ENCODE results near the gene CNOT6. TPM values are rescaled to one million over a fixed set of nuclear protein-coding genes. Genes with fewer than 3 reads are reported as not detected.
"Not testable (repeated sequence)": the region's sequence is repeated elsewhere in the genome, so short reads cannot be mapped to it uniquely, and the experiment has no call there.

The CNOT6 gene
- total RNA-seq, 4 donors from 2014 or later: 3.8 to 43.5 (median 17.0) TPM

DNA sequence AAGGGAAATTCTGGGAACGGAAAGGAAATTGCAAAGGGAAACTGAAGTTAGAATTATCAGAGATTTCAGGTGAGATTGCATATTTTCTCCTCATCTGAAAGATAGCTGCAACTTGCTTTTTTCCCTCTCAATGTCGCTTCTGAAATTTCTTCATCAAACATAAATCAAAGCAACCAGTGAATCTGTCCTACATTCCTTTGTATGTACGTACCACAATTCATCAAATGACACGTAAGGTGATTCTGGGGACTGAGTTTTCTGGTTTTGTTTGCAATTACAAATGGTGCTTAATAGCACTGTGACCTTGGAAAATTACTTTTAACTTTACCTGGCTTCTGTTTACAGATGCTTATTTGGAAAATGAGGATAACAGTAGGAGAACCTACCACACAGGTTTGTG is 21.9 kb upstream of the CNOT6 start:
- H3K4me1 ChIP-seq: no peaks in the 10 kb centered on the region
- H3K27me3 ChIP-seq: no peaks in the 10 kb centered on the region
- no peaks in the 10 kb centered on the region for H3K9me3 ChIP-seq
- H3K36me3 ChIP-seq: no peaks in the 10 kb centered on the region
- intact Hi-C loops (cut with DNase I; ENCODE audit: low total_unique reads): loop anchor here (5.0 kb wide), 1 partner anchor 180 kb away; the partner anchor contains the start of gene MAPK9
- no peak overlapping the region for H3K27ac ChIP-seq
- no peak for DNase-seq
- TF ChIP-seq, protein P1, sequence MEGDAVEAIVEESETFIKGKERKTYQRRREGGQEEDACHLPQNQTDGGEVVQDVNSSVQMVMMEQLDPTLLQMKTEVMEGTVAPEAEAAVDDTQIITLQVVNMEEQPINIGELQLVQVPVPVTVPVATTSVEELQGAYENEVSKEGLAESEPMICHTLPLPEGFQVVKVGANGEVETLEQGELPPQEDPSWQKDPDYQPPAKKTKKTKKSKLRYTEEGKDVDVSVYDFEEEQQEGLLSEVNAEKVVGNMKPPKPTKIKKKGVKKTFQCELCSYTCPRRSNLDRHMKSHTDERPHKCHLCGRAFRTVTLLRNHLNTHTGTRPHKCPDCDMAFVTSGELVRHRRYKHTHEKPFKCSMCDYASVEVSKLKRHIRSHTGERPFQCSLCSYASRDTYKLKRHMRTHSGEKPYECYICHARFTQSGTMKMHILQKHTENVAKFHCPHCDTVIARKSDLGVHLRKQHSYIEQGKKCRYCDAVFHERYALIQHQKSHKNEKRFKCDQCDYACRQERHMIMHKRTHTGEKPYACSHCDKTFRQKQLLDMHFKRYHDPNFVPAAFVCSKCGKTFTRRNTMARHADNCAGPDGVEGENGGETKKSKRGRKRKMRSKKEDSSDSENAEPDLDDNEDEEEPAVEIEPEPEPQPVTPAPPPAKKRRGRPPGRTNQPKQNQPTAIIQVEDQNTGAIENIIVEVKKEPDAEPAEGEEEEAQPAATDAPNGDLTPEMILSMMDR (IDR thresholded peaks at IDR 0.05): no peak
- TF ChIP-seq POLR2A (IDR thresholded peaks at IDR 0.05): no peak
- H3K4me3 ChIP-seq: no peak overlapping the region

DNA sequence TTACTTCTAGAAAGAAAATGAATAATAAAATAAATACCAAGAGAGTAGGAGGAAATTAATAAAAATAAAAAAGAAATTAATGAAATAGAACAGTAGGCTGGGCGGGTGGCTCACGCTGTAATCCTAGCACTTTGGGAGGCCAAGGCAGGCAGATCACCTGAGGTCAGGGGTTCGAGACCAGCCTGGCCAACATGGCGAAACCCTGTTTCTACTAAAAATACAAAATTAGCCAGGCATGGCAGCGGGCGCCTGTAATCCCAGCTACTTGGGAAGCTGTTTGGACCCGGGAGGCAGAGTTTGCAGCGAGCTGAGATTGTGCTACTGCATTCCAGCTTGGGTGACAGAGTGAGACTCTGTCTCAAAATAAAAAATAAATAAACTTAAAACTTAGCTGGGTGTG is 20.8 kb upstream of the CNOT6 start:
- H3K4me3 ChIP-seq, H3K27me3 ChIP-seq, DNase-seq, H3K36me3 ChIP-seq, H3K9me3 ChIP-seq, H3K4me1 ChIP-seq, H3K27ac ChIP-seq: not testable (repeated sequence)
- intact Hi-C loops (cut with DNase I; ENCODE audit: low total_unique reads): loop anchor here (5.0 kb wide), 1 partner anchor 181 kb away; the partner anchor contains the start of gene MAPK9

DNA sequence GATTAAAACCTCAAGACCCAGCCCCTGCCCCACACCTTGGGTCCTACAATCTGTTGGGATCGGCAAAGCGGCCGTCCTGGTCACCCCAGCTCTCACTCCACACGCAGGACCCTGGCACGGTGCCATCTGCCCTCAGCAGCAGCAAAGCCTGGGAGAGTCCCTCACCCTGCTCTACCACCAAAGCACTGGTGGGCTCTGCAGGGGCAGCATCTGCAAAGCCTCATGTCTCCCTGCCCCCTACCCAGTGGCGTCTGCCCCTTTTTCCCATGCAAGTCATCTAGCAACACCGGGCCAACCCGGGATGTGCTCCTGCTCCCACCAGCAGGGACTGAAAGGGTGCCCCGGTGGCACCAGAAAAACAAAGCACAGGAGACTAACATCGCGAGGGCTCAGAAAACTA is 19.6 kb upstream of the CNOT6 start:
- TF ChIP-seq POLR2A (IDR thresholded peaks at IDR 0.05): no peak
- TF ChIP-seq, protein P1 (IDR thresholded peaks at IDR 0.05): no peak
- intact Hi-C loops (cut with DNase I; ENCODE audit: low total_unique reads): loop anchor here (5.0 kb wide), 1 partner anchor 182 kb away; the partner anchor contains the start of gene MAPK9
- no peak overlapping the region for H3K27ac ChIP-seq

DNA sequence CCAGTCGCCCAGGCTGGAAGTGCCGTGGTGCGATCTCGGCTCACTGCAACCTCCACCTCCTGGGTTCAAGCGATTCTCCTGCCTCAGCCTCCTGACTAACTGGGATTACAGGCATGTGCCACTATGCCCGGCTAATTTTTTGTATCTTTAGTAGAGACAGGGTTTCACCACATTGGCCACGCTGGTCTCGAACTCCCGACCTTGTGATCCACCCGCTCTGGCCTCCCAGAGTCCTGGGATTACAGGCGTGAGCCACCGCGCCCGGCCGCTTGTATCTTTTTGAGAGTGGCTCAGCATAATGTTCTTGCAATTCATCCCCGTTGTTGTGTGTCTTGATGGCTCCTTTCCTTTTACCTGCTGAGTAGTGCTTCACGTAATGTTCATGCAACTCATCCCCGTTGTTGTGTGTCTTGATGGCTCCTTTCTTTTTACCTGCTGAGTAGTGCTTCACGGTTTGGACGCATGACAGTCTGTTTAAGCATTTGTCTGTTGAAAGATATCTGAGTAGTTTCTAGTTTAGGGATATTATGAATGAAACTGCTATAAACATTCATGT is 18.1 kb upstream of the CNOT6 start:
- H3K36me3 ChIP-seq; H3K4me1 ChIP-seq; H3K4me3 ChIP-seq; H3K27ac ChIP-seq; DNase-seq; H3K27me3 ChIP-seq; H3K9me3 ChIP-seq; intact Hi-C loops (cut with DNase I; ENCODE audit: low total_unique reads): not testable (repeated sequence)

More for the DNA sequence above, 19.6 kb upstream of the CNOT6 start:
- Histone ChIP-seq H3K27me3 (no peaks in the 10 kb centered on the region), H3K36me3 (no peaks in the 10 kb centered on the region), H3K4me1 (no peaks in the 10 kb centered on the region), H3K9me3 (no peaks in the 10 kb centered on the region), H3K4me3 (no peak overlapping the region)
- DNase-seq: no peak

DNA sequence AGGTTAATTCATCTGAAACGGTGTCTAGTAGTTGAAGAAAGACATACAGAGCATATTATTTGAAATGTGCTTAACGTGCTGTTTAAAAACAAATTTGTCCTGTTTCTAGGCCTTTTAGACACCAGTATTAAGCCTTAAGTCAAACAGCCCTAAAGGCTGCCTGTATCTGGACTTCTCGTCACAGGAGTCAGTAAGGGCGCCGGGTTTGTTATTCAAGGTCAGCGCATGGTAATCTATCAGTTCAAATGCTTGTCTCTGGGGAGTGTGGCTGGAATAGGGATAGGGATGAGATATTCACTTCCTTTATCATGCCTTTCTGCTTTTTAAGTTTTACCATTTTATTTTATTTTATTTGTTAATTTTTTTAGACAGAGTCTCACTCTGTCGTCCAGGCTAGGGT is 9.4 kb upstream of the CNOT6 start:
- intact Hi-C loops (cut with DNase I; ENCODE audit: low total_unique reads): no loop called here
- no peaks in the 10 kb centered on the region for H3K27me3 ChIP-seq

DNA sequence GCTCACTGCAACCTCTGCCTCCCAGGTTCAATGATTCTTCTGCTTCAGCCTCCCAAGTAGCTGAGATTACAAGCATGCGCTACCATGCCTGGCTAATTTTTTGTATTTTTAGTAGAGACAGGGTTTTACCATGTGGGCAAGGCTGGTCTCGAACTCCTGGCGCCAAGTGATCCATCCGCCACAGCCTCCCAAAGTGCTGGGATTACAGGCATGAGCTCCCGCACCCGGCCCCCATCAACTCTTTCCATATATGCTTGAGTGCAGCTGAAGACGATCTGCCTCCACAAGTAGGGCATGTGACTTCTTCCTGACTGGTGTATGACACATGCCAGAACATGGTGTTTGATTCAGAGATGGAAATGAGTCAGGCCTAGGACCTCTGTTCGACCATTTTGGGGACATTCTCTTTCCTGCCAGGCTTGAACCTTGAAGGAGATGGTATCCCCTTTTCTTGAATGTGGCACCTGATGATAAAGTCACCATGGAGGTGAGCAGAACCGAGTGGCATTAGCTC is 7.5 kb upstream of the CNOT6 start:
- H3K36me3 ChIP-seq: no peaks in the 10 kb centered on the region
- H3K9me3 ChIP-seq: no peaks in the 10 kb centered on the region
- H3K4me3 ChIP-seq: no peak overlapping the region
- no peak overlapping the region for H3K27ac ChIP-seq
- no peaks in the 10 kb centered on the region for H3K27me3 ChIP-seq
- TF ChIP-seq, protein P1 (IDR thresholded peaks at IDR 0.05): no peak
- TF ChIP-seq POLR2A (IDR thresholded peaks at IDR 0.05): no peak
- no peak for DNase-seq
- intact Hi-C loops (cut with DNase I; ENCODE audit: low total_unique reads): no loop called here
- H3K4me1 ChIP-seq: no peaks in the 10 kb centered on the region

More for the DNA sequence above, 9.4 kb upstream of the CNOT6 start:
- no peak for DNase-seq
- H3K4me1 ChIP-seq: no peaks in the 10 kb centered on the region
- no peak overlapping the region for H3K27ac ChIP-seq
- no peaks in the 10 kb centered on the region for H3K9me3 ChIP-seq
- TF ChIP-seq, protein P1 (IDR thresholded peaks at IDR 0.05): no peak
- no peak for TF ChIP-seq POLR2A (IDR thresholded peaks at IDR 0.05)
- no peaks in the 10 kb centered on the region for H3K36me3 ChIP-seq
- no peak overlapping the region for H3K4me3 ChIP-seq

Measured in uterus (tissue), 4 donors.